AG10803 (cell line): ENCODE measurements around the gene GABPB2.
"Not testable (repeated sequence)": the region's sequence is repeated elsewhere in the genome, so short reads cannot be mapped to it uniquely, and the experiment has no call there.

Source experiments
- DNase-seq: peaks from one replicate; pipeline ENCODE4 v3.0.0; 2010; ENCODE audit warnings: low read depth
- H3K4me3 ChIP-seq: 2 replicates; pipeline ENCODE4 v1.5.1; 2011; ENCODE audit warnings: mild to moderate bottlenecking, low read length, control low read depth
- TF ChIP-seq, protein P1 (sequence below): conservative IDR thresholded peaks from 2 replicates; pipeline ENCODE4 v1.5.1; 2011; ENCODE audit warnings: mild to moderate bottlenecking, low read length, control low read depth, inconsistent platforms

The GABPB2 gene

DNA sequence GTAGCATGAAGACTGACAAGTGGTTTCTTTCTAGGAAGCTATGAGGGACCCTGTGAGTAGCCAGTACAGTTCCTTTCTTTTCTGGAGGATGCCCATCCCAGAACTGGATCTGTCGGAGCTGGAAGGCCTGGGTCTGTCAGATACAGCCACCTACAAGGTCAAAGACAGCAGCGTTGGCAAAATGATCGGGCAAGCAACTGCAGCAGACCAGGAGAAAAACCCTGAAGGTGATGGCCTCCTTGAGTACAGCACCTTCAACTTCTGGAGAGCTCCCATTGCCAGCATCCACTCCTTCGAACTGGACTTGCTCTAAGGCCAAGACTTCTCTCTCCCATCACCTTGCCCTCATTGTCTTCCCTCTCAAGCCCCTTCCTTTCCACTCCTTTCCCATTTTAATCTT lies 3.4 kb upstream of the GABPB2 start:
- no peak for DNase-seq
- TF ChIP-seq, protein P1, sequence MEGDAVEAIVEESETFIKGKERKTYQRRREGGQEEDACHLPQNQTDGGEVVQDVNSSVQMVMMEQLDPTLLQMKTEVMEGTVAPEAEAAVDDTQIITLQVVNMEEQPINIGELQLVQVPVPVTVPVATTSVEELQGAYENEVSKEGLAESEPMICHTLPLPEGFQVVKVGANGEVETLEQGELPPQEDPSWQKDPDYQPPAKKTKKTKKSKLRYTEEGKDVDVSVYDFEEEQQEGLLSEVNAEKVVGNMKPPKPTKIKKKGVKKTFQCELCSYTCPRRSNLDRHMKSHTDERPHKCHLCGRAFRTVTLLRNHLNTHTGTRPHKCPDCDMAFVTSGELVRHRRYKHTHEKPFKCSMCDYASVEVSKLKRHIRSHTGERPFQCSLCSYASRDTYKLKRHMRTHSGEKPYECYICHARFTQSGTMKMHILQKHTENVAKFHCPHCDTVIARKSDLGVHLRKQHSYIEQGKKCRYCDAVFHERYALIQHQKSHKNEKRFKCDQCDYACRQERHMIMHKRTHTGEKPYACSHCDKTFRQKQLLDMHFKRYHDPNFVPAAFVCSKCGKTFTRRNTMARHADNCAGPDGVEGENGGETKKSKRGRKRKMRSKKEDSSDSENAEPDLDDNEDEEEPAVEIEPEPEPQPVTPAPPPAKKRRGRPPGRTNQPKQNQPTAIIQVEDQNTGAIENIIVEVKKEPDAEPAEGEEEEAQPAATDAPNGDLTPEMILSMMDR = no peak
- no peak overlapping the region for H3K4me3 ChIP-seq

DNA sequence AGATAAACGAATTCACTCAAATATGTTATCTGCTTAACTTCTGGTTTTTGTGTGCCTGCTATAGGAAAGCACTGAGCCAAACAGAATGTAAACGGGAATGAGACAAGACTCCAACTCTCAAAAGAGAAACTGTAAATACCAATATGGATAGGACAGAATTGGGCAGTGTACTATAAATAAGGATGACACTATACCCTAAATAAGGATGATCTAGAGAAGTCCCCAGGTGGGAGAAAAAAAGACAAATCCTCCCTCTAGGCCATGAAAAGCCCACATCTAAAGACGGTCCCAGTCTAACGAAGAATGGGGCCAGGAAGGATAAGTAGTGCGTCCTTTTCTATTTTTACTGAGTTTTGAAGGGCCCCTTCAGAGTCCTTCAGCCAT lies 1.5 kb upstream of the GABPB2 start:
- no peak overlapping the region for H3K4me3 ChIP-seq
- TF ChIP-seq, protein P1 = no peak
- DNase-seq = no peak

DNA sequence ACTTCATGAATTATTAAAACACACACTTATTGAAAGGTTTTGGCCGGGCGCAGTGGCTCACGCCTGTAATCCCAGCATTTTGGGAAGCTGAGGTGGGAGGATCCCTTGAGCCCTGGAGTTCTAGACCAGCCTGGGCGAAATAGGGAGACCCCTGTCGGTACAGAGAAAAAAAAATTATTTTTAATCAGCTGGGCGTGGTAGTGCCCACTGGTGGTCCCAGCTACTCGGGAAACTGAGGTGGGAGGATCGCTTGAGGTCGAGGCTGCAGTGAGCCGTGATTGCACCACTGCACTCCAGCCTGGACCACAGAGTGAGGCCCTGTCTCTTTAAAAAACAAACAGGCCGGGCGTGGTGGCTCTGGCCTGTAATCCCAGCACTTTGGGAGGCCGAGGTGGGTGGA lies 1.7 kb downstream of the GABPB2 start:
- TF ChIP-seq, protein P1 = no peak
- H3K4me3 ChIP-seq = no peak overlapping the region

GRCh38 chr1:151085953-151086559 lies 15.5 kb downstream of the GABPB2 start:
- DNase-seq = no peak
- no peak overlapping the region for H3K4me3 ChIP-seq
- TF ChIP-seq, protein P1 = no peak

More for the DNA sequence above, 1.7 kb downstream of the GABPB2 start:
- no peak for DNase-seq

GRCh38 chr1:151097426-151097825 lies 26.9 kb downstream of the GABPB2 start:
- not testable (repeated sequence) for H3K4me3 ChIP-seq
- DNase-seq = peak; percentile 9

- TF ChIP-seq, protein P1 = no peak
- H3K4me3 ChIP-seq = no peak overlapping the region
- DNase-seq = no peak
Measured at GRCh38 chr1:151098126-151098525, 27.6 kb downstream of the GABPB2 start.

DNA sequence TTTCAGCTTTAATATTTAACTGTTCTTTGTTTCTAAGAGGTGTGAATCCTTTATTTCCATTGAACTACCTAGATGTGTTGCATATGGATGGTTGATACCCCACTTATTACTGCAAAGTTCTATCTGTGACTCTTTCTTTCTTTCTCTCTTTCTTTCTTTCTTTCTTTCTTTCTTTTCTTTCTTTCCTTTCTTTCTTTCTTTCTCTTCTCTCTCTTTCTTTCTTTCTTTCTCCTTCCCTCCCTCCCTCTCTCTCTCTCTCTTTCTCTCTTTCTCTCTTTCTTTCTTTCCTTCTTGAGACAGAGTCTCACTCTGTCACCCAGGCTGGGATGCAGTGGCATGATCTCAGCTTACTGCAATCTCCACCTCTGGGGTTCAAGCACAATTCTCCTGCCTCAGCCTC lies 34.1 kb downstream of the GABPB2 start:
- DNase-seq = no peak
- TF ChIP-seq, protein P1 = no peak
- H3K4me3 ChIP-seq = no peak overlapping the region

DNA sequence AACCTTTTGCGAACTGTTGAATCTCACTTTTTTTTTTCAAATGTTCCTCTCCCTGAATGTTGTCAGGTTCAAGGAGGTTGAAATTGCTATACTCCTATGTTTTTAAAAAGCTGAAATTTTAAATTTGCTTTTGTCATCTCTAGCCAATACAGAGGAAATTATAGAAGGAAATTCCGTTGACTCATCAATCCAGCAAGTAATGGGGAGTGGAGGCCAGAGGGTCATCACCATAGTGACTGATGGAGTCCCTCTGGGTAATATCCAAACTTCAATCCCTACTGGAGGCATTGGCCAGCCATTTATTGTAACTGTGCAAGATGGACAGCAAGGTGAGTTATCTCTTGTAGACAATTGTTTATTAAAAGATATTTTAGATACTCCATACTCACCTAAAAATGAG lies 36.3 kb downstream of the GABPB2 start:
- DNase-seq = no peak
- TF ChIP-seq, protein P1 = no peak
- H3K4me3 ChIP-seq = no peak overlapping the region
